Hepatocyte (in vitro differentiated cells): ENCODE results near the gene FOCAD. TPM values are rescaled to one million over a fixed set of nuclear protein-coding genes. Genes with fewer than 3 reads are reported as not detected.
A peak's percentile ranks its signal among the peaks of the same experiment; 100 is the strongest.

ENCODE experiments used
- DNase-seq: peaks from one replicate; pipeline ENCODE4 v3.0.0-alpha.2; 2016; ENCODE audit warnings: low spot score
- H2AFZ ChIP-seq: fragments of 200-600 bp; sonication (generic); 2 replicates; pipeline ENCODE4 v1.6.0; 2016; ENCODE audit warnings: antibody characterized with exemption, mild to moderate bottlenecking
- H3K27ac ChIP-seq: fragments of 200-600 bp; sonication (generic); 2 replicates; pipeline ENCODE4 v1.5.1; 2016; ENCODE audit warnings: mild to moderate bottlenecking
- H3K27me3 ChIP-seq: fragments of 200-600 bp; sonication (generic); 2 replicates; pipeline ENCODE4 v1.6.1; 2016
- H3K36me3 ChIP-seq: fragments of 200-600 bp; sonication (generic); replicated peaks from 2 replicates; pipeline ENCODE4 v1.5.1; 2016; ENCODE audit warnings: low read depth; ENCODE audit not compliant: insufficient read depth
- H3K4me1 ChIP-seq: fragments of 200-600 bp; sonication (generic); 2 replicates; pipeline ENCODE4 v1.5.1; 2016; ENCODE audit warnings: mild to moderate bottlenecking, moderate library complexity; ENCODE audit not compliant: insufficient read depth
- H3K4me2 ChIP-seq: fragments of 200-600 bp; sonication (generic); 2 replicates; pipeline ENCODE4 v1.6.0; 2016
- H3K4me3 ChIP-seq: fragments of 200-600 bp; sonication (generic); 2 replicates; pipeline ENCODE4 v1.5.1; 2016; ENCODE audit warnings: mild to moderate bottlenecking
- H3K79me2 ChIP-seq: fragments of 200-600 bp; sonication (generic); 2 replicates; pipeline ENCODE4 v1.6.0; 2017; ENCODE audit warnings: mild to moderate bottlenecking
- H3K9me2 ChIP-seq: fragments of 200-600 bp; sonication (generic); replicated peaks from 2 replicates; pipeline ENCODE4 v1.6.0; 2017; ENCODE audit warnings: mild to moderate bottlenecking; ENCODE audit not compliant: insufficient read depth
- H3K9me3 ChIP-seq: fragments of 200-600 bp; sonication (generic); 2 replicates; pipeline ENCODE4 v1.5.1; 2016; ENCODE audit warnings: low read depth, mild to moderate bottlenecking
- H4K20me1 ChIP-seq: fragments of 200-600 bp; sonication (generic); 2 replicates; pipeline ENCODE4 v1.6.0; 2016; ENCODE audit warnings: mild to moderate bottlenecking; ENCODE audit not compliant: insufficient read depth, poor library complexity, severe bottlenecking
- EZH2 ChIP-seq: fragments of 200-600 bp; sonication (generic); IDR thresholded peaks from 2 replicates; pipeline ENCODE4 v1.6.1; 2016; ENCODE audit warnings: antibody characterized with exemption, mild to moderate bottlenecking, borderline replicate concordance
- EZH2phosphoT487 ChIP-seq: fragments of 200-600 bp; sonication (generic); IDR thresholded peaks from one replicate; pipeline ENCODE4 v1.6.1; 2018; ENCODE audit warnings: antibody characterized with exemption, mild to moderate bottlenecking, low read depth, moderate library complexity; ENCODE audit not compliant: unreplicated experiment, severe bottlenecking
- WGBS: methylation state at CpG from one replicate; pipeline ENCODE4 v1.1.6; 2016; ENCODE audit warnings: low lambda C conversion rate; ENCODE audit errors: missing lambda C conversion rate; 5-methylcytosine and 5-hydroxymethylcytosine counted together
- polyA plus RNA-seq: library from polyadenylated mRNA; unstranded; fragments of >200 nt; fragmentation: Nextera tagmentation; extraction: Ambion mirVana; gene quantifications from 2 replicates; pipeline ENCODE4 v1.2.1, GENCODE V29; 2016
- total RNA-seq: library from RNA; depleted of rRNA; stranded (reverse); fragments of >200 nt; gene quantifications from 2 replicates; pipeline ENCODE4 v1.2.3, GENCODE V29; 2014
- TF ChIP-seq, protein P1 (sequence below): fragments of 200-600 bp; sonication (generic); IDR thresholded peaks from 2 replicates; pipeline ENCODE4 v1.5.1; 2016; ENCODE audit warnings: antibody characterized with exemption, mild to moderate bottlenecking; ENCODE audit not compliant: poor library complexity

The FOCAD gene
- total and polyA plus RNA-seq, 2 experiments from 2014 or later: 21.7 to 54.1 TPM

DNA sequence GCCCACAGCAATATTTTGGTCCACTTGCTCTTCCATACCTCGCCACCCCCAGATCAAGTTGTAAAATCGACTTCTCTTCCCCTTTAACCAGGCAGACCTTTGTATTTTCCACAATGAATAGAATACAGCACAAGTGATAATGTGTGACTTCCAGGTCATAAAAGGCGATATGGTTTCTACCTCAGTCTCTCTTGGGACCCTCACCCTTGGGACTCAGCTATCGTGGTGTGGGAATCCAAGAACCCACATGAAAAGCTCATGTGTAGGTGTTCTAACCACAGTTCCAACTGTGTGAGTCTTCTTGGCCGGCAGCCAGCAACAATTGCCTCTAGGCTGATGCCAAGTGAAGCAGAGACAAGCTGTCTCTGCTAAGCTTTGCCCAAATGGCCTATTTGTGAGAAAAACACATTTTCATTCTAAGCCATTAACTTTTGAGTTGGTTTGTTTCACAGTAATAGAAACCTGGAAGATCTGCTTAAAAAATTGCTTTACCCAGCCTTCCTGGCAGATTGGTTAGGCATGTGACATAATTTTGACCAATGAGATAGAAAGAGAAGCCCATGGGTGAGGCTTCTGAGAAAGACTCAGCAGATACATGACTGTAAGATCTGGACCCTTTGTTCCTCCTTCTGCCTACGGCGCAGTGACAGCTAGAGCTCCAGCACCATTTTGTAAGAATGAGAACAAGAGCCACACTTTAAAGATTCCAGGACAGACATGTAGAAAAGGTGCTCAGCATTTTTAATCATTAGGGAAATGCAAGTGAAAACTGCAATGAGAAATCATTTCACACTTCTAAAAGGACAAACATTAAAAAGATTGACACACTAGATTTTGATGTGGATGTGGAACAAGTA, 43.5 kb upstream of the FOCAD start:
- Histone ChIP-seq H3K4me1 (no peaks in the 10 kb centered on the region), H3K9me3 (no peaks in the 10 kb centered on the region), H4K20me1 (no peaks in the 10 kb centered on the region), H3K36me3 (no peaks in the 10 kb centered on the region), H3K79me2 (no peaks in the 10 kb centered on the region), H3K9me2 (no peaks in the 10 kb centered on the region), H3K27ac (no peak overlapping the region), H3K4me3 (no peak overlapping the region), H3K4me2 (no peak overlapping the region), H2AFZ (no peak overlapping the region), H3K27me3 (no peaks in the 10 kb centered on the region)
- DNase-seq: peak; percentile 36
- TF ChIP-seq EZH2phosphoT487 (no peak), EZH2 (no peak)
- TF ChIP-seq, protein P1, sequence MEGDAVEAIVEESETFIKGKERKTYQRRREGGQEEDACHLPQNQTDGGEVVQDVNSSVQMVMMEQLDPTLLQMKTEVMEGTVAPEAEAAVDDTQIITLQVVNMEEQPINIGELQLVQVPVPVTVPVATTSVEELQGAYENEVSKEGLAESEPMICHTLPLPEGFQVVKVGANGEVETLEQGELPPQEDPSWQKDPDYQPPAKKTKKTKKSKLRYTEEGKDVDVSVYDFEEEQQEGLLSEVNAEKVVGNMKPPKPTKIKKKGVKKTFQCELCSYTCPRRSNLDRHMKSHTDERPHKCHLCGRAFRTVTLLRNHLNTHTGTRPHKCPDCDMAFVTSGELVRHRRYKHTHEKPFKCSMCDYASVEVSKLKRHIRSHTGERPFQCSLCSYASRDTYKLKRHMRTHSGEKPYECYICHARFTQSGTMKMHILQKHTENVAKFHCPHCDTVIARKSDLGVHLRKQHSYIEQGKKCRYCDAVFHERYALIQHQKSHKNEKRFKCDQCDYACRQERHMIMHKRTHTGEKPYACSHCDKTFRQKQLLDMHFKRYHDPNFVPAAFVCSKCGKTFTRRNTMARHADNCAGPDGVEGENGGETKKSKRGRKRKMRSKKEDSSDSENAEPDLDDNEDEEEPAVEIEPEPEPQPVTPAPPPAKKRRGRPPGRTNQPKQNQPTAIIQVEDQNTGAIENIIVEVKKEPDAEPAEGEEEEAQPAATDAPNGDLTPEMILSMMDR: no peak
- 83% methylated on average over 7 of the region's 7 CpGs for WGBS

DNA sequence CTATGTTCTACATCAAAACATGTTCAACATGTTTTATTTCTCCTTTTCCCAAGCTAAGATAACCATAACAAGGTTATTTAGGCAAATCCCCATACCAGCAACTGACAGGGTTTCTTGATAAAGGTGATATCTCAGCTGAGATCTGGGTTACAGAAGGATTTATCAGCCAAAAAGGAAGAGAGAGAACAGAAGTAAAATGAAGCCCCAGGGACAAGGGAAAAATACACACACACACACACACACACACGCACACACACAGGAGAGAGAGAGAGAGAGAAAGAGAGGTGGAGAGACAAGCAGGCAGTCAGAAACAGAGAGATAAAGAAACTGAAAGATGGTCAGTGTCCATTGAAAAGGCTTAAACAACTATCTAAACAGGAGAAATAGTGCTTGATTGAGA, 42.0 kb upstream of the FOCAD start:
- no peaks in the 10 kb centered on the region for H3K9me3 ChIP-seq
- no peaks in the 10 kb centered on the region for H3K9me2 ChIP-seq
- no peak overlapping the region for H2AFZ ChIP-seq
- H3K79me2 ChIP-seq: no peaks in the 10 kb centered on the region
- 69% methylated on average over 1 of the region's 1 CpG for WGBS
- TF ChIP-seq EZH2: no peak
- no peak for TF ChIP-seq EZH2phosphoT487
- TF ChIP-seq, protein P1: no peak
- no peak overlapping the region for H3K4me2 ChIP-seq
- no peak overlapping the region for H3K4me3 ChIP-seq
- no peaks in the 10 kb centered on the region for H3K27me3 ChIP-seq
- H4K20me1 ChIP-seq: no peaks in the 10 kb centered on the region
- H3K4me1 ChIP-seq: no peaks in the 10 kb centered on the region
- H3K27ac ChIP-seq: no peak overlapping the region
- no peaks in the 10 kb centered on the region for H3K36me3 ChIP-seq
- no peak for DNase-seq

DNA sequence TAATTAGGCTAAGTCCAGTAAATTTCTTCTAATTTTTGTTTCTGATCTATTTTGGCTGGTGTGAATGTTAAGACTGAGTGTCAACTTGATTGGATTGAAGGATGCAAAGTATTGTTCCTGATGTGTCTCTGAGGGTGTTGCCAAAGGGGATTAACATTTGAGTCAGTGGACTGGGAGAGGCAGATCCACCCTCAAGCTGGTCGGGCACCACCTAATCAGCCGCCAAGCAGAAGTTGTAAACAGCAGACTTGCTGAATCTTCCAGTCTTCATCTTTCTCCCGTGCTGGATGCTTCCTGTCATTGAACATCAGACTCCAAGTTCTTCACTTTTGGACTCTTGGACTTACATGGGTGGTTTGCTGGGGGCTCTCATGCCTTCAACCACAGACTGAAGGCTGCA, 40.4 kb upstream of the FOCAD start:
- no peak for DNase-seq
- Histone ChIP-seq H3K27ac (no peak overlapping the region), H3K9me3 (no peaks in the 10 kb centered on the region), H3K36me3 (no peaks in the 10 kb centered on the region), H3K79me2 (no peaks in the 10 kb centered on the region), H3K4me3 (no peak overlapping the region), H3K4me2 (no peak overlapping the region), H2AFZ (no peak overlapping the region), H3K9me2 (no peaks in the 10 kb centered on the region), H3K27me3 (no peaks in the 10 kb centered on the region), H3K4me1 (no peaks in the 10 kb centered on the region), H4K20me1 (no peaks in the 10 kb centered on the region)
- TF ChIP-seq, protein P1: no peak
- TF ChIP-seq EZH2 (no peak), EZH2phosphoT487 (no peak)
- 72% methylated on average over 3 of the region's 3 CpGs for WGBS
